GM23338 (cell line): ENCODE results near the gene CDKN2A. TPM values are rescaled to one million over a fixed set of nuclear protein-coding genes. Genes with fewer than 3 reads are reported as not detected.
A peak's percentile ranks its signal among the peaks of the same experiment; 100 is the strongest.

Source experiments
- ATAC-seq: fragments of 200-7000 bp; cut with Tn5 transposase; 3 replicates; pipeline ENCODE4 v1.9.1; 2020
- DNase-seq: peaks from one replicate; pipeline ENCODE4 v3.0.0-alpha.2; 2015; ENCODE audit warnings: low spot score
- H2AFZ ChIP-seq: fragments of 200-600 bp; sonication (generic); 2 replicates; pipeline ENCODE4 v1.8.0; 2016; ENCODE audit warnings: antibody characterized with exemption, mild to moderate bottlenecking, moderate library complexity
- H3F3A ChIP-seq: fragments of 200-600 bp; sonication (generic); replicated peaks from 2 replicates; pipeline ENCODE4 v1.8.0; 2017; ENCODE audit warnings: antibody characterized with exemption, mixed run types, low read depth
- H3K27ac ChIP-seq: fragments of 200-600 bp; sonication (generic); 2 replicates; pipeline ENCODE4 v1.6.1; 2016; ENCODE audit warnings: low read depth
- H3K27me3 ChIP-seq: fragments of 200-600 bp; sonication (generic); 2 replicates; pipeline ENCODE4 v1.8.0; 2016; ENCODE audit warnings: mild to moderate bottlenecking, mixed run types, moderate library complexity; ENCODE audit not compliant: insufficient read depth
- H3K36me3 ChIP-seq: fragments of 200-600 bp; sonication (generic); 2 replicates; pipeline ENCODE4 v1.8.0; 2016; ENCODE audit warnings: mild to moderate bottlenecking; ENCODE audit not compliant: insufficient read depth
- H3K4me1 ChIP-seq: fragments of 200-600 bp; sonication (generic); 2 replicates; pipeline ENCODE4 v1.8.0; 2016; ENCODE audit warnings: mild to moderate bottlenecking, moderate library complexity; ENCODE audit not compliant: insufficient read depth
- H3K4me2 ChIP-seq: fragments of 200-600 bp; sonication (generic); 2 replicates; pipeline ENCODE4 v1.7.1; 2017; ENCODE audit warnings: mixed run types
- H3K4me3 ChIP-seq: fragments of 200-600 bp; sonication (generic); 2 replicates; pipeline ENCODE4 v1.6.1; 2016; ENCODE audit warnings: mixed run types
- H3K79me2 ChIP-seq: fragments of 200-600 bp; sonication (generic); replicated peaks from 2 replicates; pipeline ENCODE4 v1.8.0; 2017; ENCODE audit warnings: mild to moderate bottlenecking; ENCODE audit not compliant: insufficient read depth
- H3K9me2 ChIP-seq: fragments of 200-600 bp; sonication (generic); 2 replicates; pipeline ENCODE4 v1.8.0; 2017; ENCODE audit not compliant: insufficient read depth
- H4K20me1 ChIP-seq: fragments of 200-600 bp; sonication (generic); replicated peaks from 2 replicates; pipeline ENCODE4 v1.8.0; 2017; ENCODE audit warnings: mild to moderate bottlenecking; ENCODE audit not compliant: insufficient read depth
- H3K27ac Mint-ChIP-seq: 2 replicates; pipeline ENCODE4 v1.8.0; 2020; ENCODE audit warnings: inconsistent platforms, mild to moderate bottlenecking, moderate library complexity, mixed read lengths
- H3K27me3 Mint-ChIP-seq: 3 replicates; pipeline ENCODE4 v1.8.0; 2022; ENCODE audit warnings: low read depth, mild to moderate bottlenecking, moderate library complexity, mixed read lengths, inconsistent platforms; ENCODE audit not compliant: insufficient read depth, poor library complexity
- H3K36me3 Mint-ChIP-seq: 3 replicates; pipeline ENCODE4 v1.8.0; 2021; ENCODE audit warnings: low read depth, mild to moderate bottlenecking, inconsistent platforms, moderate library complexity, mixed read lengths
- H3K4me1 Mint-ChIP-seq: 3 replicates; pipeline ENCODE4 v1.8.0; 2020; ENCODE audit warnings: mild to moderate bottlenecking, inconsistent platforms, mixed read lengths
- H3K4me3 Mint-ChIP-seq: 3 replicates; pipeline ENCODE4 v1.8.0; 2021; ENCODE audit warnings: moderate library complexity, mild to moderate bottlenecking, inconsistent platforms, mixed read lengths
- H3K9me3 Mint-ChIP-seq: 3 replicates; pipeline ENCODE4 v1.8.0; 2020; ENCODE audit warnings: moderate library complexity, mild to moderate bottlenecking, inconsistent platforms, mixed read lengths
- CREB1 ChIP-seq: fragments of 250-450 bp; sonication (Bioruptor Pico); IDR thresholded peaks from 2 replicates; pipeline ENCODE4 v1.5.0; 2020; ENCODE audit warnings: low read depth, mild to moderate bottlenecking, moderate library complexity
- EZH2 ChIP-seq: fragments of 200-600 bp; sonication (generic); IDR thresholded peaks from one replicate; pipeline ENCODE4 v1.8.0; 2017; ENCODE audit warnings: antibody characterized with exemption, mild to moderate bottlenecking, low read depth; ENCODE audit not compliant: unreplicated experiment
- EZH2phosphoT487 ChIP-seq: fragments of 200-600 bp; sonication (generic); IDR thresholded peaks from one replicate; pipeline ENCODE4 v1.8.1; 2018; ENCODE audit warnings: antibody characterized with exemption; ENCODE audit not compliant: unreplicated experiment
- STAT1 ChIP-seq: IDR thresholded peaks from one replicate; pipeline ENCODE4 v1.6.1; 2016; ENCODE audit warnings: antibody characterized with exemption; ENCODE audit not compliant: unreplicated experiment
- ZNF114 ChIP-seq: fragments of 250-450 bp; sonication (Bioruptor Pico); IDR thresholded peaks from 2 replicates; pipeline ENCODE4 v1.5.0; 2020; ENCODE audit warnings: mild to moderate bottlenecking, moderate library complexity
- polyA plus RNA-seq: library from polyadenylated mRNA; unstranded; fragments of >200 nt; fragmentation: Nextera tagmentation; extraction: Ambion mirVana; gene quantifications from 2 replicates; pipeline ENCODE4 v1.2.1, GENCODE V29; 2016
- total RNA-seq: library from RNA; depleted of rRNA; stranded (reverse); fragments of >200 nt; shearing (Covaris generic); gene quantifications from 2 replicates; pipeline ENCODE4 v1.2.3, GENCODE V29; 2014
- TF ChIP-seq, protein P1 (sequence below), 2 experiments: fragments of 200-600 bp in 1 of 2; sonication (generic) in 1 of 2; conservative IDR thresholded peaks; 2 replicates each; pipeline versions ENCODE4 v1.5.1 to v1.6.1; 2016 to 2017; ENCODE audit warnings: antibody characterized with exemption in 2 of 2, low read depth in 2 of 2, mild to moderate bottlenecking in 2 of 2, moderate library complexity in 1 of 2

The CDKN2A gene
- total and polyA plus RNA-seq, 2 experiments from 2014 or later, result 0.87 to 2.7 TPM

DNA sequence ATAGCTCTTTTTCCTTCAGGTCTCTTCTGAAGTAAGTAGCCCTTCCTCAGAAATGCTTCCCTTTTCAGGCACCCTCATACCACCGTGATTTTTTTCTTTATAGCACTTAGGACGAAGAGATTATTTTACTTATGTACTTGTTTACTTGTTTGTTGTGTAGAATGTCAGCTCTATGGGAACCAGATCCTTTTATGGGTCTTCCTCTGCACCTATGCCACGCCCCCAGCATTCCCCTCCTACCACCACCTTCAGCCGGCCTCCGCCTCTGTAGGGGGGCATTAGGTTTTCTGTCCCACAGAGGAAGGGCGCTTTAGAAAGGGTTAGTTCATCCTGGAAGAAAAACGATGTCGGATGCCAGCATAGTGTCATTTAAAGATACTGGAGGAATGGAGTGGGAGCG, 2.2 kb upstream of the CDKN2A start:
- peaks cover 69% of the 10 kb centered on the region for H3K27me3 Mint-ChIP-seq
- Histone ChIP-seq H3K4me2 (peak overlapping the region; percentile 93), H2AFZ (peak overlapping the region; percentile 90), H3K79me2 (no peaks in the 10 kb centered on the region), H3F3A (peaks cover 17% of the 10 kb centered on the region; the same call in 1 of the 2 replicates), H3K27ac (no peak overlapping the region), H3K9me2 (no peaks in the 10 kb centered on the region), H3K4me3 (peak overlapping the region; percentile 77), H4K20me1 (peaks cover 4% of the 10 kb centered on the region), H3K27me3 (peaks cover 92% of the 10 kb centered on the region), H3K4me1 (peaks cover 46% of the 10 kb centered on the region), H3K36me3 (no peaks in the 10 kb centered on the region)
- peaks cover 35% of the 10 kb centered on the region for H3K4me1 Mint-ChIP-seq
- H3K9me3 Mint-ChIP-seq, result 0 out of 3 replicates have a peak, but pooled peaks cover 3% of the 10 kb centered on the region
- H3K36me3 Mint-ChIP-seq, result no peaks in the 10 kb centered on the region
- DNase-seq (peak; percentile 83), ATAC-seq (peak; percentile 48)
- no peak overlapping the region for H3K27ac Mint-ChIP-seq
- peak; percentile 68 for TF ChIP-seq EZH2
- TF ChIP-seq STAT1, result no peak
- H3K4me3 Mint-ChIP-seq, result peak overlapping the region; percentile 65

DNA sequence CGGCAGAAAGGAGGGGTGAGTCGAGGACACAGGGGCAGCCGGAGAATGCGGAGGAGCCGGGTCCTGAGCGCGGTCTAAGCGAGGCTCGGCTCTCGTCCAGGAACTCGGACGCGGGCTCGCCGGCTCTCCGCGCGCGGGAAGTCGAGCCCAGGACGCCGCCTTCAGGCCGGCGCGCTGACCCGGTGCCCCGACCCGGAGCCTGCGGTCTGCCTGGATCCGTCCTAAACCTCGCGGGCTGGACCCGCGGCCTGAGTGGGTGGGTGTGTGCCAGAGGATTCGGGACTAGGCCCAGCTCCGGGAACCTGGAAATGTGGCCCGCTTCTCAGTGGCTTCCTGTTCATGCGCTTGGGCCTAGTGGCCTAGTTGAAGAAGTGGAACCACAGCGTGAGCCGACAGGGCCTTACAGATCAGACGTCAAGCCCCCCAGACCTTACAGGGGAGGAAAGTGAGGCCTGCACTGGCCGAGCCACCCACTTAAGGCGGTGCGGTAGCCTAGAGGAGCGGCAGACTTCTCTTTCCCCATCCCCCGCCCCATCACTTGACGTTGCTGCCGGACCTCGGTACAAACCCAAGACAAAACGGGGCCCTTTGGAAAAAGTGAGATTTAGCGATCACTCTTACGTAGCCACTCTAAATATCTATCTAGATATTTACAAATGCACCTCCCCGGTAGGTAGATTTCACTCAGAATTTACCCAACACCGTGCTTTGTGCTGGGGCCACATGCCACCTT, 1.6 kb upstream of the CDKN2A start:
- peaks cover 46% of the 10 kb centered on the region for H3K4me1 ChIP-seq
- peak overlapping the region; percentile 93 for H3K4me2 ChIP-seq
- no peak overlapping the region for H3K27ac Mint-ChIP-seq
- peak; percentile 56 for DNase-seq
- H3K36me3 ChIP-seq, result no peaks in the 10 kb centered on the region
- peaks cover 35% of the 10 kb centered on the region for H3K4me1 Mint-ChIP-seq
- peak; percentile 40 for ATAC-seq
- TF ChIP-seq EZH2phosphoT487 (peak; percentile 11), ZNF114 (no peak)
- peak overlapping the region; percentile 77 for H3K4me3 ChIP-seq
- H3K27me3 ChIP-seq, result peaks cover 92% of the 10 kb centered on the region
- H3K27ac ChIP-seq, result no peak overlapping the region
- H3K4me3 Mint-ChIP-seq, result peak overlapping the region; percentile 65
- no peaks in the 10 kb centered on the region for H3K79me2 ChIP-seq
- H3K27me3 Mint-ChIP-seq, result peaks cover 71% of the 10 kb centered on the region
- H3K36me3 Mint-ChIP-seq, result no peaks in the 10 kb centered on the region
- peaks cover 19% of the 10 kb centered on the region; the same call in 1 of the 2 replicates for H3F3A ChIP-seq
- 0 out of 3 replicates have a peak, but pooled peaks cover 3% of the 10 kb centered on the region for H3K9me3 Mint-ChIP-seq
- H4K20me1 ChIP-seq, result peaks cover 10% of the 10 kb centered on the region
- H3K9me2 ChIP-seq, result no peaks in the 10 kb centered on the region
- H2AFZ ChIP-seq, result peak overlapping the region; percentile 90

DNA sequence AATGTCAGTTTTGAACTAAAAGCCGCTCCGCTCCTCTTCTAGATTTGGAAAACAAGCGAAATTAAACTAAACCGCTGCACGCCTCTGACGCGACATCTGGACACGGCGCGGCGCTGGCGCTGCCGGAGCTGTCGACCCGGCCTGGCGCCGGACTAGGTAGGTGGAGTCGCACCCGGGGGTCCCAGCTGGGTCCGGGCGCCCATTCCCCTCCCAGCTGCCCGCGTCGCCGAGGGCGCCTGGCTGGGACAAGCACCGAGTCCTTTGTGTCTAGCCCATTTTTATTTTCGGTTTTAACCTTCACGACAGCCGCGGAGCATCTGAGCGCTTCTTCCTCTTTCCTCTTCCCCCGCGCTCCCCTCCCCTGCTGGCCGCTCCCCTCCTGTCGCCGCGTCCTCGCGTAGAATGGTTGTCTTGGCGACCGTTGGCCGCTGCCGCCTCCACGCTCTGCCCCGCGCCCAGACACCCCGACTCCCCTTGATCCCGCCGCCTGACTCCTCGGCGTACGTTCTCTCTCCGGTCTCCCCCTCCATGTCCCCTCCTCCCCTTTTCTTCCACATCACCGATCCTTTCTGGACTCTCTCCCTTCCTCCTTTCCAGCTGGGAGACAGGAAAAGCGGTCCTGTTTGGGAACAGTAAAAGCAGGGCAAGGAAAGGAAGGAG, 944 bp upstream of the CDKN2A start:
- Histone ChIP-seq H3K27me3 (peaks cover 92% of the 10 kb centered on the region), H3K9me2 (no peaks in the 10 kb centered on the region), H3K4me1 (peaks cover 46% of the 10 kb centered on the region), H2AFZ (peak overlapping the region; percentile 90), H3F3A (peaks cover 19% of the 10 kb centered on the region; the same call in 1 of the 2 replicates), H4K20me1 (peaks cover 13% of the 10 kb centered on the region), H3K4me3 (peak overlapping the region; percentile 77), H3K79me2 (no peaks in the 10 kb centered on the region), H3K4me2 (peak overlapping the region; percentile 93), H3K36me3 (no peaks in the 10 kb centered on the region), H3K27ac (no peak overlapping the region)
- Mint-ChIP-seq H3K4me3 (peak overlapping the region; percentile 65), H3K27me3 (peaks cover 74% of the 10 kb centered on the region), H3K9me3 (0 out of 3 replicates have a peak, but pooled peaks cover 3% of the 10 kb centered on the region), H3K27ac (no peak overlapping the region), H3K36me3 (no peaks in the 10 kb centered on the region), H3K4me1 (peaks cover 38% of the 10 kb centered on the region)
- ATAC-seq, result peak; percentile 58
- peak; percentile 91 for DNase-seq
- TF ChIP-seq EZH2 (peak; percentile 68), CREB1 (peak; percentile 68)
- TF ChIP-seq, protein P1, sequence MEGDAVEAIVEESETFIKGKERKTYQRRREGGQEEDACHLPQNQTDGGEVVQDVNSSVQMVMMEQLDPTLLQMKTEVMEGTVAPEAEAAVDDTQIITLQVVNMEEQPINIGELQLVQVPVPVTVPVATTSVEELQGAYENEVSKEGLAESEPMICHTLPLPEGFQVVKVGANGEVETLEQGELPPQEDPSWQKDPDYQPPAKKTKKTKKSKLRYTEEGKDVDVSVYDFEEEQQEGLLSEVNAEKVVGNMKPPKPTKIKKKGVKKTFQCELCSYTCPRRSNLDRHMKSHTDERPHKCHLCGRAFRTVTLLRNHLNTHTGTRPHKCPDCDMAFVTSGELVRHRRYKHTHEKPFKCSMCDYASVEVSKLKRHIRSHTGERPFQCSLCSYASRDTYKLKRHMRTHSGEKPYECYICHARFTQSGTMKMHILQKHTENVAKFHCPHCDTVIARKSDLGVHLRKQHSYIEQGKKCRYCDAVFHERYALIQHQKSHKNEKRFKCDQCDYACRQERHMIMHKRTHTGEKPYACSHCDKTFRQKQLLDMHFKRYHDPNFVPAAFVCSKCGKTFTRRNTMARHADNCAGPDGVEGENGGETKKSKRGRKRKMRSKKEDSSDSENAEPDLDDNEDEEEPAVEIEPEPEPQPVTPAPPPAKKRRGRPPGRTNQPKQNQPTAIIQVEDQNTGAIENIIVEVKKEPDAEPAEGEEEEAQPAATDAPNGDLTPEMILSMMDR (conservative IDR thresholded peaks at IDR 0.05; ENCODE audit: low read depth in 2 of 2), result no peak
